K562 (cell line): ENCODE data around the gene CRB2. TPM values are rescaled to one million over a fixed set of nuclear protein-coding genes. Genes with fewer than 3 reads are reported as not detected.
A peak's percentile ranks its signal among the peaks of the same experiment; 100 is the strongest.

Experiments
- ATAC-seq: fragments of 200-7000 bp; cut with Tn5 transposase; 3 replicates; pipeline ENCODE4 v1.9.1; 2020; ENCODE audit warnings: moderate library complexity
- BruUV-seq: library from RNA; stranded (reverse); fragments of 400-500 nt; replicated peaks from 2 replicates; lab custom pipeline; 2021; lab: Mats Ljungman, UMichigan
- CTCF ChIA-PET: fragments of 300-600 bp; formaldehyde crosslinking; extraction: SDS; loops from one replicate; lab custom pipeline; 2021; ENCODE audit warnings: low intra/inter-chr PET ratio; lab: Yijun Ruan, JAX
- POLR2A ChIA-PET: fragments of 300-600, 350-650 bp; sonication (Branson Sonifier 250); formaldehyde crosslinking; extraction: SDS; loops from one replicate; lab custom pipeline; 2021; ENCODE audit warnings: antibody characterized with exemption, inconsistent platforms; lab: Yijun Ruan, JAX
- DNase-seq, 4 experiments: peaks; one replicate each; pipeline versions ENCODE4 v3.0.0 to v3.0.0-alpha.2; 2011 to 2018; ENCODE audit warnings: low spot score in 3 of 4, mixed read lengths in 3 of 4; ENCODE audit errors: extremely low read depth in 1 of 4
- FAIRE-seq: peaks from 2 replicates; lab custom pipeline; 2011; peaks lifted over from hg19 to GRCh38; lab: Jason Lieb, UNC
- H2AFZ ChIP-seq: 2 replicates; pipeline ENCODE4 v1.6.0; 2011; ENCODE audit warnings: low read depth, low read length, control low read depth, inconsistent platforms
- H3K27ac ChIP-seq: fragments of 200-600 bp; 3 replicates; pipeline ENCODE4 v1.8.0; 2011; ENCODE audit warnings: low read depth, mild to moderate bottlenecking, control low read depth, inconsistent platforms, low read length, moderate library complexity, mixed read lengths; ENCODE audit errors: extremely low read depth
- H3K27me3 ChIP-seq, 2 experiments: fragments of 300-600 bp in 1 of 2; 2 replicates in 1 of 2; 3 replicates in 1 of 2; pipeline versions ENCODE4 v1.6.0 to v1.8.0; 2011; ENCODE audit warnings: inconsistent platforms in 2 of 2, low read length in 2 of 2, mild to moderate bottlenecking in 1 of 2, mixed read lengths in 1 of 2, moderate library complexity in 1 of 2; ENCODE audit not compliant: control insufficient read depth in 2 of 2, insufficient read depth in 2 of 2
- H3K36me3 ChIP-seq: fragments of 300-600 bp; 3 replicates; pipeline ENCODE4 v1.8.0; 2011; ENCODE audit warnings: mild to moderate bottlenecking, low read length, inconsistent platforms; ENCODE audit not compliant: control insufficient read depth, insufficient read depth
- H3K4me1 ChIP-seq, 2 experiments: fragments of 200-600 bp in 1 of 2; replicated peaks in 1 of 2; 2 replicates in 1 of 2; 3 replicates in 1 of 2; pipeline versions ENCODE4 v1.5.1 to v1.8.0; 2011; ENCODE audit warnings: inconsistent platforms in 2 of 2, low read length in 2 of 2, mild to moderate bottlenecking in 1 of 2, mixed read lengths in 1 of 2, moderate library complexity in 1 of 2; ENCODE audit not compliant: control insufficient read depth in 2 of 2, insufficient read depth in 2 of 2
- H3K4me2 ChIP-seq: 2 replicates; pipeline ENCODE4 v1.6.1; 2011; ENCODE audit warnings: low read length, control low read depth, inconsistent platforms, mixed read lengths; ENCODE audit not compliant: insufficient read depth
- H3K4me3 ChIP-seq: fragments of 200-600 bp; sonication (generic), shearing (Covaris generic); 2 replicates; pipeline ENCODE4 v1.5.1; 2016; ENCODE audit warnings: control low read depth, inconsistent platforms
- H3K79me2 ChIP-seq: fragments of 200-600 bp; 3 replicates; pipeline ENCODE4 v1.8.0; 2011; ENCODE audit warnings: low read length, inconsistent platforms; ENCODE audit not compliant: control insufficient read depth, insufficient read depth
- H3K9ac ChIP-seq, 2 experiments: 2 replicates each; pipeline versions ENCODE4 v1.6.0 to v1.6.1; 2011; ENCODE audit warnings: low read depth in 2 of 2, low read length in 2 of 2, control low read depth in 1 of 2, inconsistent platforms in 1 of 2, mild to moderate bottlenecking in 1 of 2, mixed read lengths in 1 of 2; ENCODE audit not compliant: insufficient read depth in 1 of 2
- H3K9me1 ChIP-seq: one replicate; pipeline ENCODE4 v1.6.0; 2011; ENCODE audit warnings: inconsistent platforms, mild to moderate bottlenecking, low read length, moderate library complexity; ENCODE audit not compliant: control insufficient read depth, insufficient read depth
- H3K9me3 ChIP-seq: replicated peaks from 2 replicates; pipeline ENCODE4 v1.5.1; 2011; ENCODE audit warnings: low read depth, low read length, inconsistent platforms; ENCODE audit not compliant: control insufficient read depth, insufficient read depth
- H4K20me1 ChIP-seq: replicated peaks from 2 replicates; pipeline ENCODE4 v1.6.1; 2011; ENCODE audit warnings: low read length, inconsistent platforms, mixed read lengths; ENCODE audit not compliant: control insufficient read depth, insufficient read depth
- CBX5 ChIP-seq: IDR thresholded peaks from 2 replicates; pipeline ENCODE4 v1.6.1; 2014; ENCODE audit warnings: low read depth, borderline replicate concordance
- RBM34 ChIP-seq: fragments of 200-400 bp; formaldehyde crosslinking; IDR thresholded peaks from 2 replicates; pipeline ENCODE4 v1.6.1; 2018; ENCODE audit warnings: low read length, borderline replicate concordance; ENCODE audit not compliant: insufficient read depth
- WGBS: fragments of 100-300 bp; shearing (Covaris generic); methylation state at CpG from one replicate; pipeline ENCODE4 v1.1.6; 2016; ENCODE audit warnings: low coverage, mixed read lengths; ENCODE audit not compliant: insufficient coverage; ENCODE audit errors: missing lambda C conversion rate; 5-methylcytosine and 5-hydroxymethylcytosine counted together
- in situ Hi-C: fragments of 300-500 bp; cut with MboI; formaldehyde crosslinking; loops from 4 replicates; pipeline ENCODE4 v1.15.0; 2018; ENCODE audit warnings: inconsistent platforms, mixed read lengths
- intact Hi-C: fragments of 100-400 bp; cut with micrococcal nuclease; formaldehyde crosslinking; loops from 2 replicates; pipeline ENCODE4 v1.14.2; 2022
- polyA plus RNA-seq, 8 experiments: library from polyadenylated mRNA; depleted of rRNA in 4 of 8; stranded (reverse) in 5 of 8; unstranded in 3 of 8; fragments of >200 nt; fragmentation: Nextera tagmentation in 2 of 8; fragmentation: Illumina TruSeq in 1 of 8; extraction: Ambion mirVana in 2 of 8; extraction: Trizol in 1 of 8; gene quantifications; 2 replicates each; pipeline versions ENCODE4 v1.2.1 to v1.2.3, GENCODE V29; 2011 to 2014; ENCODE audit warnings: inconsistent platforms in 1 of 8, missing spikeins in 1 of 8
- total RNA-seq, 7 experiments: library from RNA; depleted of rRNA in 6 of 7; stranded (reverse); fragments of >200 nt in 6 of 7; fragmentation: Illumina TruSeq in 2 of 7; extraction: Trizol in 2 of 7; gene quantifications; 2 replicates each; pipeline versions ENCODE4 v1.2.1 to v1.2.3, GENCODE V29; 2011 to 2021; ENCODE audit warnings: low replicate concordance in 1 of 7

Gene CRB2
- total and polyA plus RNA-seq, 9 of the 15 experiments (the other 6 are each of a cell fraction or from before 2014, with no cell fraction given) = 0.13 to 1.2 (median 0.25) TPM; not detected in 2

DNA sequence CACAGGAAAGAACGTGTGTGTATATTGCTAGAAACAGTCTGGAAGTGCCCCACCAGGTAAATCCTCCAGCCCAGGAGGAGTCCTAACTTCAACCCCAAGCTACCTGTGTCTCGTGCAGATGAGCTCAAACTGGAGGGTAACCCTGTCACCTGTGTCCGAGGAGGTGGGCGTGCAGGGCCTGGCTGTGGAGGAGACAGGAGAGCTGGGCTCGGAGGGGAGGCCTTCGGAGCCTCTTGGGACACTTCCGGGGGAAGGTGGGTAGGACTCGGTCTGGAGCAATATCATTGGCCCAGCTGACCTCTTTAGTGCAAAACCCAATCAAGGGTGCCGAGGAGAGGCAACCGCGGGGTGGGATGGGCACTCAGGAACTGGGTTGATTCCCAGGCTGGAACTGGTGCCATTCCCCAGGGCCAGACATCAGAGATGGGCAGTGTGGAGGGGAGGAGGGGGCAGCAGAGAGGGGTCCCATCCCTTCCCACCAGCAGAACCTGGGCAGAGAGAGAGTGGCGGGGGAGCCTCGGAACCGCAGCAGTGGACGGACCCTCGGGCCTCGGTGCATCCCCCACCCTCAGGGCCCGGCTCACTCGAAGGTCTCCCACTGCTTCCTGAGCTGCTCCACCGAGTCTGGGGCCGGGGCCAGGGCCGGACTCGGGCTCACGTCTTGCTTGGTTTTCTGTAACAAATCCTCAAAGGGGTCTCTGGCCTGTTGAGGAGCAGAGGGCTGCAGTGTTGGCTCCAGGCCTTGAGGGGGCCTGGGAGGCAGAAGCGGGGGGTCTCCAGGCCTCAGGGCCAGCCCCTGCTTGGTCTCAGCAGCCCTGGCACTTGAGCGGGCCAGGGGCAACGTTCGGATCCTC, 25.1 kb downstream of the CRB2 start (continued):
- no peak for TF ChIP-seq RBM34

DNA sequence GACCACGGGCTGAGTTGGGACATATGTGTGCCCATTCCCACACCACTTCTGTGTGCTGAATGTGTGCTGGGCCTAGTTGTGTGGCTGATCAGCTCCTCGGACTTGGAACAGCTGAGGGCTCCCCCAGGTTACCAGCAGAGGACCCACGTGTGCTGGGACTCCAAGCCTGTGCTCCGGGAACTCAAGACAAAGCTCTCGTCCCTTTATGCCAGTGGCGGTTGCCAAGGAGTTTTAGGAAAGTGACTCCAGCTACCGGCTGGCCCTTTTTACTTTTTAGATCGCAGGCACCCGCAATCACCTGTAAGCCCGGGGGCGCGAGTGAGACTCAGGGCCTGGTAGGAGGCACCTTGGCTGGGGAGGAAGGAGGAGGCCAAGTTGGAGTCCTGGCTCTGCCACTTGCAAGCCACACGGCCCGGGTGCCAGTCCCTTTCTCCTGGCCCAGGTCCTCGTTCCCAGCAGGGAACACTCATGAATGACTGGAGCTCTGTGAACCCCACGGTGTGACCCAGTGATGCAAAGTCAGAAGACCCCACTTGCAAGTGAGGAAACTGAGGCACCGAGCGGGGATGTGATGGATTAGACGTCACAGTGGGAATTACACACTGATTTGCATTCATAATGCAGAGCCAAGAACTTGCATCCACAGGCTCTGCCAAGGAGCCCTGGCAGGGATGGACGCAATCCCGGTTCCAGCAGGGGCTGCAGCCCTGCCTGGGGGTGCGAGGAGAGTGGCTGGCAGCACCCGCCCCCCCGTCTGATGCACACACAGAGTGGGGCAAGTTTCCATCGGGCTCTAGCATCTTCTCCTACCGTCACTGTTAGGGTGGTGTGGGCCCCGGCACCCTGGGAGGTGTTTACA, 26.9 kb downstream of the CRB2 start:
- H3K4me2 ChIP-seq = no peak overlapping the region
- in situ Hi-C loops = no loop called here
- FAIRE-seq (no peak), DNase-seq (no peak), ATAC-seq (no peak)
- H3K9me1 ChIP-seq = no peaks in the 10 kb centered on the region
- no TSS peak for BruUV-seq
- peaks cover 0 to 42% of the 10 kb centered on the region in 2 experiments; a peak in 1 of 5 replicates for H3K4me1 ChIP-seq
- POLR2A ChIA-PET = interaction anchor here (0.7 to 1.0 kb wide), 2 partner anchors 33 to 43 kb away, joined by 3 read pairs; no protein-coding TSS in a partner anchor
- intact Hi-C loops = no loop called here
- no peaks in the 10 kb centered on the region for H3K36me3 ChIP-seq
- H2AFZ ChIP-seq = no peak overlapping the region
- no peak overlapping the region for H3K27ac ChIP-seq
- CTCF ChIA-PET = interaction anchor here (4.1 kb wide), 1 partner anchor 28 kb away, joined by 75 read pairs; the partner anchor contains the start of gene CRB2
- no peaks in the 10 kb centered on the region; the same call in 1 of the 2 replicates for H4K20me1 ChIP-seq
- WGBS = 67% methylated on average over 20 of the region's 27 CpGs
- no peaks in the 10 kb centered on the region for H3K27me3 ChIP-seq
- H3K4me3 ChIP-seq = no peak overlapping the region
- no peaks in the 10 kb centered on the region for H3K9me3 ChIP-seq
- peak overlapping the region in 1 of 2 experiments; percentile 56; a peak in 2 of 4 replicates for H3K9ac ChIP-seq
- no peaks in the 10 kb centered on the region for H3K79me2 ChIP-seq
- no peak for TF ChIP-seq CBX5
